HEK293 (cell line): ENCODE data around the gene IGF1R.

Source experiments
- CTCF ChIA-PET: fragments of 350-600 bp; formaldehyde crosslinking; extraction: SDS; loops from one replicate; lab custom pipeline; 2021; ENCODE audit warnings: antibody characterized with exemption; lab: Yijun Ruan, JAX
- POLR2A ChIA-PET: fragments of 300-600 bp; formaldehyde crosslinking; extraction: SDS; loops from one replicate; lab custom pipeline; 2020; ENCODE audit warnings: antibody characterized with exemption, inconsistent platforms; lab: Yijun Ruan, JAX
- H3K27ac ChIP-seq: fragments of 200-500 bp; sonication (Bioruptor generic); 2 replicates; pipeline ENCODE4 v1.5.1; 2014; ENCODE audit warnings: low read depth, low read length, control low read depth, inconsistent platforms; ENCODE audit errors: extremely low read depth
- H3K36me3 ChIP-seq, 2 experiments: fragments of 200-500 bp in 1 of 2; sonication (Bioruptor generic) in 1 of 2; 1 replicate in 1 of 2; 2 replicates in 1 of 2; pipeline ENCODE4 v1.5.1; 2014 to 2017; ENCODE audit warnings: inconsistent platforms in 2 of 2, low read length in 2 of 2; ENCODE audit not compliant: control insufficient read depth in 2 of 2, insufficient read depth in 1 of 2
- H3K4me1 ChIP-seq: fragments of 200-500 bp; sonication (Bioruptor generic); 2 replicates; pipeline ENCODE4 v1.5.1; 2014; ENCODE audit warnings: mild to moderate bottlenecking, low read length, inconsistent platforms; ENCODE audit not compliant: control insufficient read depth, insufficient read depth
- H3K4me3 ChIP-seq: 2 replicates; pipeline ENCODE4 v1.5.1; 2011; ENCODE audit warnings: low read depth, mild to moderate bottlenecking, control low read depth, low read length, moderate library complexity
- H3K9me3 ChIP-seq: fragments of 200-500 bp; sonication (Bioruptor generic); 2 replicates; pipeline ENCODE4 v1.5.1; 2014; ENCODE audit warnings: low read depth, low read length, inconsistent platforms; ENCODE audit not compliant: control insufficient read depth, insufficient read depth
- SCRT2 ChIP-seq: fragments of 450-650 bp; formaldehyde crosslinking; IDR thresholded peaks from 2 replicates; pipeline ENCODE4 v1.5.1; 2016; ENCODE audit warnings: missing biosample characterization, missing genetic modification characterization
- ZBTB11 ChIP-seq: fragments of 450-650 bp; formaldehyde crosslinking; conservative IDR thresholded peaks from 2 replicates; pipeline ENCODE4 v1.5.1; 2016; ENCODE audit warnings: low read depth, missing biosample characterization, missing genetic modification characterization
- ZIC2 ChIP-seq: fragments of 450-650 bp; formaldehyde crosslinking; IDR thresholded peaks from 2 replicates; pipeline ENCODE4 v1.5.1; 2016; ENCODE audit warnings: missing biosample characterization, missing genetic modification characterization
- ZNF26 ChIP-seq: fragments of 450-650 bp; formaldehyde crosslinking; IDR thresholded peaks from 2 replicates; pipeline ENCODE4 v1.5.1; 2016; ENCODE audit warnings: missing biosample characterization, missing genetic modification characterization
- ZNF449 ChIP-seq: fragments of 450-650 bp; formaldehyde crosslinking; IDR thresholded peaks from 2 replicates; pipeline ENCODE4 v1.5.1; 2017; ENCODE audit warnings: missing biosample characterization, mild to moderate bottlenecking, missing genetic modification characterization, moderate library complexity
- ZNF843 ChIP-seq: fragments of 450-650 bp; formaldehyde crosslinking; IDR thresholded peaks from 2 replicates; pipeline ENCODE4 v1.5.1; 2016; ENCODE audit warnings: missing biosample characterization, missing genetic modification characterization
- ZXDB ChIP-seq: fragments of 450-650 bp; formaldehyde crosslinking; IDR thresholded peaks from 2 replicates; pipeline ENCODE4 v1.5.1; 2016; ENCODE audit warnings: missing biosample characterization, missing genetic modification characterization

The IGF1R gene

GRCh38 chr15:98905963-98906711, 257.8 kb downstream of the IGF1R start:
- POLR2A ChIA-PET: no interaction called here
- TF ChIP-seq ZIC2: peak; percentile 56
- TF ChIP-seq ZBTB11 (tag by site-specific recombination): no peak

GRCh38 chr15:98906712-98907083, 258.4 kb downstream of the IGF1R start:
- TF ChIP-seq ZNF449 (tag by site-specific recombination) (peak; percentile 94), ZXDB (tag by site-specific recombination) (no peak)
- ChIA-PET POLR2A (no interaction called here), CTCF (interaction anchor here (0.9 to 3.6 kb wide), 7 partner anchors 12 to 464 kb away, joined by 3 to 26 read pairs (median 7); no protein-coding TSS in a partner anchor)
- peaks cover 7 to 40% of the 10 kb centered on the region in 2 experiments; a peak in 2 of 3 replicates for H3K36me3 ChIP-seq
- H3K27ac ChIP-seq: no peak overlapping the region
- H3K4me3 ChIP-seq: no peak overlapping the region
- H3K9me3 ChIP-seq: no peaks in the 10 kb centered on the region
- H3K4me1 ChIP-seq: no peaks in the 10 kb centered on the region

More at GRCh38 chr15:98905963-98906711, 257.8 kb downstream of the IGF1R start:
- H3K4me3 ChIP-seq: no peak overlapping the region
- CTCF ChIA-PET: interaction anchor here (0.6 to 3.6 kb wide), 15 partner anchors 11 to 464 kb away, joined by 3 to 26 read pairs (median 5); no protein-coding TSS in a partner anchor
- no peaks in the 10 kb centered on the region for H3K9me3 ChIP-seq
- no peak overlapping the region for H3K27ac ChIP-seq
- no peaks in the 10 kb centered on the region for H3K4me1 ChIP-seq
- H3K36me3 ChIP-seq: peaks cover 7 to 34% of the 10 kb centered on the region in 2 experiments; a peak in 2 of 3 replicates

- ChIA-PET POLR2A (no interaction called here), CTCF (interaction anchor here (1.1 to 1.6 kb wide), 2 partner anchors 150 to 387 kb away, joined by 3 to 7 read pairs; no protein-coding TSS in a partner anchor)
- Histone ChIP-seq H3K4me3 (no peak overlapping the region), H3K9me3 (no peaks in the 10 kb centered on the region), H3K27ac (no peak overlapping the region)
- TF ChIP-seq ZNF26 (no peak), ZIC2 (0 out of 2 replicates have a peak, but pooled peaks have one; percentile 8)
- TF ChIP-seq, all 188 proteins: peak for 1
- peaks cover 13 to 53% of the 10 kb centered on the region in 2 experiments for H3K36me3 ChIP-seq
- no peaks in the 10 kb centered on the region for H3K4me1 ChIP-seq
Measured at GRCh38 chr15:98907927-98908471, 259.7 kb downstream of the IGF1R start.

GRCh38 chr15:98909968-98910885, 261.9 kb downstream of the IGF1R start:
- no peaks in the 10 kb centered on the region for H3K4me1 ChIP-seq
- CTCF ChIA-PET: no interaction called here
- TF ChIP-seq ZNF843 (tag by site-specific recombination) (no peak), SCRT2 (tag by site-specific recombination) (peak; percentile 60)
- TF ChIP-seq, all 188 proteins: peak for 1
- POLR2A ChIA-PET: no interaction called here
- H3K9me3 ChIP-seq: no peaks in the 10 kb centered on the region
- H3K27ac ChIP-seq: no peak overlapping the region
- peaks cover 24 to 75% of the 10 kb centered on the region in 2 experiments for H3K36me3 ChIP-seq
- H3K4me3 ChIP-seq: no peak overlapping the region
